ENCODE data around the gene NCOR1. TPM values are rescaled to one million over a fixed set of nuclear protein-coding genes. Genes with fewer than 3 reads are reported as not detected.

NCOR1 gene
- total and polyA plus RNA-seq, 2 experiments from 2014 or later: 109 to 119 TPM

DNA sequence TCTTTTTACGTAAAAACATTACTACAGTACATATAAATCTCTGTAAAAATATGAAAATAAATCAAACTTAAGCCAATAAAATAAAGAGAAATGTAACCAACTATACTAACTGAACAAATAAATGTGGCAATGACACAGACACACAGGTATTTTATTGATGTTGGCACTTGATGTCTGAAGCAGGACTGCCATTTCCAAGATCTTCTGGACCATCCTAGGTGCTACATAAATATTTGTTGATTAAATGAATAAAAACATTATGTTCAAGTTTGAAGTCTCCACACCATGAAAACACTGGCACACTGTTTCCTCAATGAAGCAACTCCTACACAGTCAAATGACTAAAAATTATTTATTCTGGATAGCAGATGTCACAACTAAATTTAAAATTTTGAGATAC, 106.9 kb downstream of the NCOR1 start:
- H3K4me1 ChIP-seq (ENCODE audit: low read depth): no peaks in the 10 kb centered on the region
- H3K27me3 ChIP-seq: no peaks in the 10 kb centered on the region
- peaks cover 11% of the 10 kb centered on the region for H3K36me3 ChIP-seq
- TF ChIP-seq, protein P1, sequence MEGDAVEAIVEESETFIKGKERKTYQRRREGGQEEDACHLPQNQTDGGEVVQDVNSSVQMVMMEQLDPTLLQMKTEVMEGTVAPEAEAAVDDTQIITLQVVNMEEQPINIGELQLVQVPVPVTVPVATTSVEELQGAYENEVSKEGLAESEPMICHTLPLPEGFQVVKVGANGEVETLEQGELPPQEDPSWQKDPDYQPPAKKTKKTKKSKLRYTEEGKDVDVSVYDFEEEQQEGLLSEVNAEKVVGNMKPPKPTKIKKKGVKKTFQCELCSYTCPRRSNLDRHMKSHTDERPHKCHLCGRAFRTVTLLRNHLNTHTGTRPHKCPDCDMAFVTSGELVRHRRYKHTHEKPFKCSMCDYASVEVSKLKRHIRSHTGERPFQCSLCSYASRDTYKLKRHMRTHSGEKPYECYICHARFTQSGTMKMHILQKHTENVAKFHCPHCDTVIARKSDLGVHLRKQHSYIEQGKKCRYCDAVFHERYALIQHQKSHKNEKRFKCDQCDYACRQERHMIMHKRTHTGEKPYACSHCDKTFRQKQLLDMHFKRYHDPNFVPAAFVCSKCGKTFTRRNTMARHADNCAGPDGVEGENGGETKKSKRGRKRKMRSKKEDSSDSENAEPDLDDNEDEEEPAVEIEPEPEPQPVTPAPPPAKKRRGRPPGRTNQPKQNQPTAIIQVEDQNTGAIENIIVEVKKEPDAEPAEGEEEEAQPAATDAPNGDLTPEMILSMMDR (IDR thresholded peaks at IDR 0.05; ENCODE audit: low read depth, low read length): no peak
- H3K27ac ChIP-seq: no peak overlapping the region
- H3K4me3 ChIP-seq: no peak overlapping the region
- H3K9me3 ChIP-seq (ENCODE audit: low read depth): no peaks in the 10 kb centered on the region
- DNase-seq (ENCODE audit: low read depth in 1 of 2, low spot score in 1 of 2): no peak

DNA sequence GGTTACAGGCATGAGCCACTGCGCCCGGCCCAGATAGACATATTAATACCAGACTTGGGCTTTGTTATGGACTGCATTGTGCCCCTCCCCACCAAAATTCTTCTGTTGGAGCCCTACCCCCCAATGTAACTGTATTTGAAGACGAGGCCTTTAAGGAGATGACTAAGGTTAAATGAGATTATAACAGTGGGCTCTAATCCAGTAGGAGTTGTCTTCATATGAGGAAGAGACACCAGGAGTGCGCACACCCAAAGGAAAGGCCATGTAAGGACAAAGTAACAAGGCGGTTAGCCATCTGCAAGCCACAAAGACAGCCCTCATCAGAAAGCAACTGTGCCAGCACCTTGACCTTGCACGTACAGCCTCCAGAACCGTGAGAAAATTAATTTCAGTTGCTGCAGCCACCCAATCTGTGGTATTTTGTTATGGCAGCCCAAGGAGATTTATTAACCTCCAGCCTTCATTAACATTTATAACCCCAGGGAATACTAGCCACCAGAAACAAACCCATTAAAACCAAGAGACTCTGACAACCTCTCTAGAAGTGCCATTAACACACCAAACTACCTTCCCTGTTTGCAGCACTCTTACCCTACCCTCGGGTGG, 108.1 kb downstream of the NCOR1 start:
- TF ChIP-seq, protein P1 (IDR thresholded peaks at IDR 0.05; ENCODE audit: low read depth, low read length): no peak
- Histone ChIP-seq H3K4me3 (no peak overlapping the region), H3K9me3 (ENCODE audit: low read depth) (no peaks in the 10 kb centered on the region), H3K4me1 (ENCODE audit: low read depth) (no peaks in the 10 kb centered on the region), H3K27me3 (no peaks in the 10 kb centered on the region), H3K27ac (no peak overlapping the region), H3K36me3 (peaks cover 11% of the 10 kb centered on the region)
- no peak for DNase-seq (ENCODE audit: low read depth in 1 of 2, low spot score in 1 of 2)

DNA sequence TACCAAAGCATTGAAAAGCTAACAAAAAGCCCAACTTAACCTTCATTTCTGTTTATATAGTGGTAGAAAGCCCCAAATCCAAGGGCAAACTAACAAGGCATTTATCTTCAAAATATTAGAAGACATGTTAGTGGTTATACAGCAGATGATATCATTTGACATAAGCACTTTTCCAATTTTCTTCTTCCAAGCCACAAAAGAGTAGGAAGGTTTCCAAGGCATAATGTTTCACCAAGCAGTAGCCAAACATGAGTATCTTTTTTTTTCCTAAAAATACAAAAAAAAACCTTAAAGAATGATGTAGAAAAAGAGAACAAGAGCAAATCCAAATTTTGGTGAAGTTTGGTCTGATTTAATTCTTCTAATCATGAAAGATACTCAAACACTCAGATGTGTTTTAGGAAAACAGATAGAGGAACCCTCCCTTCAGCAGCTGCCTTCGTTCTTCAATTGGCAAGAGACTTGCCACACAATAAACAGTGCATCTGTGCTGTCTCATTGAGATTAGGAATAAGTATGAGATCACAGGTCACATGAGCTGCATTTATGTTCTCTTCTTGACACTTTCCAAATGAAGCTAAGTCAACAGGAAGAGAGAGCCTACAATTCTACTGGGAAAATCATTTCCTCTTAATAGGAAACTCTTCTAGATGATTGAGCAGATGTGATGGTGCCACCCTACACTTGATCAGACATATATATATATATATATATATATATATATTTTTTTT, 109.0 kb downstream of the NCOR1 start:
- Histone ChIP-seq H3K4me1 (ENCODE audit: low read depth) (no peaks in the 10 kb centered on the region), H3K36me3 (peaks cover 18% of the 10 kb centered on the region), H3K27ac (no peak overlapping the region), H3K9me3 (ENCODE audit: low read depth) (no peaks in the 10 kb centered on the region), H3K4me3 (no peak overlapping the region), H3K27me3 (no peaks in the 10 kb centered on the region)
- DNase-seq (ENCODE audit: low read depth in 1 of 2, low spot score in 1 of 2): peak in 1 of 2 donors; percentile 81
- TF ChIP-seq, protein P1 (IDR thresholded peaks at IDR 0.05; ENCODE audit: low read depth, low read length): no peak

DNA sequence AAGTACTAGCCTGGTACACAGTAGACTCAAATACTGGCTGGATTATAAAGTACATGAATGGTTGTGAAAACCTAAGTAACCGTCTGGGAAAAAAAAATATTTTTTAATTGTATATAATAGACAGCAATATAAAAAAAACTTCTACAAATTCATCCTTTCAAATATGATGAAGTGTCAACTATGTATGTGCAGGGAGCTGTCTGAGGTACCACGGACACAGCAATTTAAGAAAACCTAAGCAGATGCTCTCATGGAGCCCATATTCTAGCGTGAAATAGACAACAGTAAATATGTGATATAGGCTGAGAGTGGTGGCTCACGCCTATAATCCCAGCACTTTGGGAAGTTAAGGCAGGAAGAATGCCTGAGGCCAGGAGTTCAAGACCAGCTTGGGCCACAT, 111.1 kb downstream of the NCOR1 start:
- Histone ChIP-seq H3K9me3 (ENCODE audit: low read depth) (no peaks in the 10 kb centered on the region), H3K27ac (no peak overlapping the region), H3K4me3 (no peak overlapping the region), H3K27me3 (no peaks in the 10 kb centered on the region), H3K4me1 (ENCODE audit: low read depth) (no peaks in the 10 kb centered on the region), H3K36me3 (peaks cover 29% of the 10 kb centered on the region)
- TF ChIP-seq, protein P1 (IDR thresholded peaks at IDR 0.05; ENCODE audit: low read depth, low read length): no peak
- DNase-seq (ENCODE audit: low read depth in 1 of 2, low spot score in 1 of 2): no peak

DNA sequence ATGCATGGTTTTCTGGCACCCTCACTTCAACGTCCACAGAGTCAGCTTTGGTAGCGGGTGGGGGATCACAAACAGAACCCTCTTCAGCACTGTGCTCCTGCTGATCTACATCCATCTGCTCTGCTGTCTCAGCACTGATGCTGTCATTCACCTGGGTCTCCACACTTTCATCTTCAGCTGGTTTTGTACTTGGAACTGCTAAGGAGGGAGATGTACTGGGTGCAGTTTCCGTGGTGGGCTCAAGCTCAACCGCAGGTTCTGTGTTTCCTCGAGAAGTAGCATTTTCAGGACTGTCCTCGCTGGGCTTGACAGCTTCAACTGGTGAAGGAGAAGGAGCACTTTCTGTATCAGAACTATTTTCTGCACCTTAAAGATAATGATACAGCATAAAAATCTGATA, 113.9 kb downstream of the NCOR1 start:
- Histone ChIP-seq H3K4me1 (ENCODE audit: low read depth) (no peaks in the 10 kb centered on the region), H3K27me3 (no peaks in the 10 kb centered on the region), H3K27ac (no peak overlapping the region), H3K36me3 (peaks cover 36% of the 10 kb centered on the region), H3K9me3 (ENCODE audit: low read depth) (no peaks in the 10 kb centered on the region), H3K4me3 (no peak overlapping the region)
- DNase-seq (ENCODE audit: low read depth in 1 of 2, low spot score in 1 of 2): no peak
- TF ChIP-seq, protein P1 (IDR thresholded peaks at IDR 0.05; ENCODE audit: low read depth, low read length): no peak
